ENCODE data around the gene FKBP15. TPM values are rescaled to one million over a fixed set of nuclear protein-coding genes. Genes with fewer than 3 reads are reported as not detected.
A peak's percentile ranks its signal among the peaks of the same experiment; 100 is the strongest.

Gene FKBP15
- 10.7 TPM for polyA plus RNA-seq (2013, experiment 1 of 2)
- polyA plus RNA-seq (2013, experiment 2 of 2) = 9.6 TPM

- H3K9me3 ChIP-seq (ENCODE audit: insufficient read depth, low read depth, low read length) = no peaks in the 10 kb centered on the region
- H3K4me1 ChIP-seq (ENCODE audit: insufficient read depth, low read length) = peaks cover 16% of the 10 kb centered on the region
- under 1% methylated on average over 65 of the region's 65 CpGs for WGBS
- H3K27ac ChIP-seq (ENCODE audit: low read depth, low read length) = peak within 1 kb of the TSS; percentile 70
- peak within 1 kb of the TSS; percentile 84 for H3K4me3 ChIP-seq (ENCODE audit: low read length)
- no peaks in the 10 kb centered on the region for H3K27me3 ChIP-seq (ENCODE audit: insufficient read depth, low read length)
- H3K9ac ChIP-seq (ENCODE audit: low read depth, low read length) = peak within 1 kb of the TSS; percentile 85
- peaks cover 3% of the 10 kb centered on the region; the same call in 1 of the 2 replicates for H3K36me3 ChIP-seq (ENCODE audit: insufficient read depth, low read length)
These were observed at the start of gene FKBP15, which contains the start of gene SLC31A1 for GRCh38 chr9:113221003-113221799. FKBP15 (minus strand) TSS chr9:113221277; CDS start chr9:113221243, 34 bp downstream. SLC31A1 (plus strand) TSS chr9:113221544; CDS start chr9:113256149, 34,605 bp downstream.

- WGBS = 89% methylated on average over 1 of the region's 2 CpGs
These were observed 48.8 kb upstream of the FKBP15 start for GRCh38 chr9:113269871-113270270.

GRCh38 chr9:113269355-113269754 lies 48.3 kb upstream of the FKBP15 start:
- Histone ChIP-seq H3K9me3 (ENCODE audit: insufficient read depth, low read depth, low read length) (no peaks in the 10 kb centered on the region), H3K36me3 (ENCODE audit: insufficient read depth, low read length) (peaks cover 62% of the 10 kb centered on the region)
- WGBS = 100% methylated on average over 1 of the region's 2 CpGs

More at GRCh38 chr9:113269871-113270270, 48.8 kb upstream of the FKBP15 start:
- Histone ChIP-seq H3K9ac (ENCODE audit: low read depth, low read length) (no peak overlapping the region), H3K27me3 (ENCODE audit: insufficient read depth, low read length) (no peaks in the 10 kb centered on the region), H3K27ac (ENCODE audit: low read depth, low read length) (no peak overlapping the region), H3K9me3 (ENCODE audit: insufficient read depth, low read depth, low read length) (no peaks in the 10 kb centered on the region), H3K4me1 (ENCODE audit: insufficient read depth, low read length) (no peaks in the 10 kb centered on the region), H3K4me3 (ENCODE audit: low read length) (no peak overlapping the region), H3K36me3 (ENCODE audit: insufficient read depth, low read length) (peaks cover 62% of the 10 kb centered on the region)

GRCh38 chr9:113267911-113268566 lies 47.0 kb upstream of the FKBP15 start:
- Histone ChIP-seq H3K4me3 (ENCODE audit: low read length) (no peak overlapping the region), H3K36me3 (ENCODE audit: insufficient read depth, low read length) (peaks cover 59% of the 10 kb centered on the region), H3K4me1 (ENCODE audit: insufficient read depth, low read length) (no peaks in the 10 kb centered on the region), H3K9me3 (ENCODE audit: insufficient read depth, low read depth, low read length) (no peaks in the 10 kb centered on the region), H3K27me3 (ENCODE audit: insufficient read depth, low read length) (no peaks in the 10 kb centered on the region), H3K27ac (ENCODE audit: low read depth, low read length) (no peak overlapping the region), H3K9ac (ENCODE audit: low read depth, low read length) (no peak overlapping the region)
- 98% methylated on average over 4 of the region's 4 CpGs for WGBS

More at GRCh38 chr9:113269355-113269754, 48.3 kb upstream of the FKBP15 start:
- Histone ChIP-seq H3K4me1 (ENCODE audit: insufficient read depth, low read length) (no peaks in the 10 kb centered on the region), H3K27me3 (ENCODE audit: insufficient read depth, low read length) (no peaks in the 10 kb centered on the region), H3K4me3 (ENCODE audit: low read length) (no peak overlapping the region), H3K27ac (ENCODE audit: low read depth, low read length) (no peak overlapping the region), H3K9ac (ENCODE audit: low read depth, low read length) (no peak overlapping the region)

GRCh38 chr9:113266174-113266573 lies 45.1 kb upstream of the FKBP15 start:
- H3K27ac ChIP-seq (ENCODE audit: low read depth, low read length) = no peak overlapping the region
- no peaks in the 10 kb centered on the region for H3K4me1 ChIP-seq (ENCODE audit: insufficient read depth, low read length)
- no peak overlapping the region for H3K4me3 ChIP-seq (ENCODE audit: low read length)
- peaks cover 53% of the 10 kb centered on the region for H3K36me3 ChIP-seq (ENCODE audit: insufficient read depth, low read length)
- no peaks in the 10 kb centered on the region for H3K9me3 ChIP-seq (ENCODE audit: insufficient read depth, low read depth, low read length)
- 90% methylated on average over 3 of the region's 3 CpGs for WGBS
- H3K9ac ChIP-seq (ENCODE audit: low read depth, low read length) = no peak overlapping the region
- H3K27me3 ChIP-seq (ENCODE audit: insufficient read depth, low read length) = no peaks in the 10 kb centered on the region

GRCh38 chr9:113261917-113262671 lies 41.0 kb upstream of the FKBP15 start:
- Histone ChIP-seq H3K4me3 (ENCODE audit: low read length) (no peak overlapping the region), H3K9ac (ENCODE audit: low read depth, low read length) (no peak overlapping the region), H3K9me3 (ENCODE audit: insufficient read depth, low read depth, low read length) (no peaks in the 10 kb centered on the region), H3K27ac (ENCODE audit: low read depth, low read length) (no peak overlapping the region), H3K27me3 (ENCODE audit: insufficient read depth, low read length) (no peaks in the 10 kb centered on the region), H3K36me3 (ENCODE audit: insufficient read depth, low read length) (peaks cover 55% of the 10 kb centered on the region), H3K4me1 (ENCODE audit: insufficient read depth, low read length) (no peaks in the 10 kb centered on the region)
- WGBS = 89% methylated on average over 1 of the region's 1 CpG

- Histone ChIP-seq H3K27ac (ENCODE audit: low read depth, low read length) (no peak overlapping the region), H3K27me3 (ENCODE audit: insufficient read depth, low read length) (no peaks in the 10 kb centered on the region), H3K9ac (ENCODE audit: low read depth, low read length) (no peak overlapping the region), H3K4me3 (ENCODE audit: low read length) (no peak overlapping the region), H3K36me3 (ENCODE audit: insufficient read depth, low read length) (peaks cover 55% of the 10 kb centered on the region), H3K4me1 (ENCODE audit: insufficient read depth, low read length) (no peaks in the 10 kb centered on the region), H3K9me3 (ENCODE audit: insufficient read depth, low read depth, low read length) (no peaks in the 10 kb centered on the region)
- 100% methylated on average over 1 of the region's 1 CpG for WGBS
These were observed 37.2 kb upstream of the FKBP15 start for GRCh38 chr9:113258282-113258681.

GRCh38 chr9:113257863-113258262 lies 36.8 kb upstream of the FKBP15 start:
- Histone ChIP-seq H3K4me3 (ENCODE audit: low read length) (no peak overlapping the region), H3K4me1 (ENCODE audit: insufficient read depth, low read length) (no peaks in the 10 kb centered on the region), H3K36me3 (ENCODE audit: insufficient read depth, low read length) (peaks cover 52% of the 10 kb centered on the region), H3K9me3 (ENCODE audit: insufficient read depth, low read depth, low read length) (no peaks in the 10 kb centered on the region), H3K27ac (ENCODE audit: low read depth, low read length) (no peak overlapping the region), H3K27me3 (ENCODE audit: insufficient read depth, low read length) (no peaks in the 10 kb centered on the region), H3K9ac (ENCODE audit: low read depth, low read length) (no peak overlapping the region)
- 96% methylated on average over 3 of the region's 3 CpGs for WGBS

GRCh38 chr9:113255438-113255837 lies 34.4 kb upstream of the FKBP15 start:
- Histone ChIP-seq H3K4me1 (ENCODE audit: insufficient read depth, low read length) (no peaks in the 10 kb centered on the region), H3K9me3 (ENCODE audit: insufficient read depth, low read depth, low read length) (no peaks in the 10 kb centered on the region), H3K36me3 (ENCODE audit: insufficient read depth, low read length) (peaks cover 36% of the 10 kb centered on the region), H3K27ac (ENCODE audit: low read depth, low read length) (no peak overlapping the region), H3K9ac (ENCODE audit: low read depth, low read length) (no peak overlapping the region), H3K27me3 (ENCODE audit: insufficient read depth, low read length) (no peaks in the 10 kb centered on the region), H3K4me3 (ENCODE audit: low read length) (no peak overlapping the region)
- WGBS = 94% methylated on average over 6 of the region's 6 CpGs

- H3K4me1 ChIP-seq (ENCODE audit: insufficient read depth, low read length) = no peaks in the 10 kb centered on the region
- no peak overlapping the region for H3K27ac ChIP-seq (ENCODE audit: low read depth, low read length)
- no peaks in the 10 kb centered on the region for H3K9me3 ChIP-seq (ENCODE audit: insufficient read depth, low read depth, low read length)
- peaks cover 32% of the 10 kb centered on the region for H3K36me3 ChIP-seq (ENCODE audit: insufficient read depth, low read length)
- H3K27me3 ChIP-seq (ENCODE audit: insufficient read depth, low read length) = no peaks in the 10 kb centered on the region
- WGBS = 85% methylated on average over 1 of the region's 1 CpG
- no peak overlapping the region for H3K4me3 ChIP-seq (ENCODE audit: low read length)
- no peak overlapping the region for H3K9ac ChIP-seq (ENCODE audit: low read depth, low read length)
These were observed 33.9 kb upstream of the FKBP15 start for GRCh38 chr9:113254991-113255390.

- 95% methylated on average over 2 of the region's 2 CpGs for WGBS
- Histone ChIP-seq H3K27me3 (ENCODE audit: insufficient read depth, low read length) (no peaks in the 10 kb centered on the region), H3K4me3 (ENCODE audit: low read length) (no peak overlapping the region), H3K4me1 (ENCODE audit: insufficient read depth, low read length) (no peaks in the 10 kb centered on the region), H3K9me3 (ENCODE audit: insufficient read depth, low read depth, low read length) (no peaks in the 10 kb centered on the region), H3K9ac (ENCODE audit: low read depth, low read length) (no peak overlapping the region), H3K36me3 (ENCODE audit: insufficient read depth, low read length) (no peaks in the 10 kb centered on the region), H3K27ac (ENCODE audit: low read depth, low read length) (no peak overlapping the region)
These were observed 29.7 kb upstream of the FKBP15 start for GRCh38 chr9:113250807-113251206.
